NCI-H1417 treated with DMSO at 0.1 percent for 48 hours (cell line): ENCODE results near the gene GRIA4.
"Not testable (repeated sequence)": the region's sequence is repeated elsewhere in the genome, so short reads cannot be mapped to it uniquely, and the experiment has no call there.

Experiments used
- DNase-seq: peaks from one replicate; lab custom pipeline; 2025; lab: John Stamatoyannopoulos, UW

Gene GRIA4

DNA sequence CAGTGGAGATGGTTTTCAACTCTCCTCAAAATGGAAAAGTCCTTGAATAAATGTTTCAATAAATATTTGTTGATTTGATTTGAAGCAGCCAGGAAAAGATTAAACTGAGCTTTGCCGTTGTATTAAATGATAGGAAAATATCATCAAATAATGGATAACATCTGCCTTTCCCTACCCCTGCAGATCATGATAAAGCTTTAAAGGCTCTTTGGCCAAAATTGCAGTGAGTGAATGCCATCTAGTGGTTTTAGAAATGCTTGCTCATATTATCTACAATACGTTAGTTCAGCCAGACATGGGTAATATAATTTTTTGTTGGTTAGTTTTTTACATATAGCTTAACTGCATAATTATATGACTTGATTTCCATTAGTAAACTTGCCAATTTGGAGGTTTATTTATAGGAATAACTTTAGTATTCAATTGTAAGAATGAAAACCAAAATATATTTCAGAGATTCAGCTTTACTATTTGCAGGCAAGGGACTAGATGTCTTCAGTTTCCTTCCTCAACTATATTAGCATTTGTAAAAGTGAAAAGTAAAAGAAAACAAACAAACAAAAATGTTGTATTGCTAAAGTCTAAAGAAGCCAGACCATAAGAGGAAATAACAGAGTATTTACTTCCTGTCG, 253.0 kb downstream of the GRIA4 start:
- DNase-seq = peak; percentile 37

DNA sequence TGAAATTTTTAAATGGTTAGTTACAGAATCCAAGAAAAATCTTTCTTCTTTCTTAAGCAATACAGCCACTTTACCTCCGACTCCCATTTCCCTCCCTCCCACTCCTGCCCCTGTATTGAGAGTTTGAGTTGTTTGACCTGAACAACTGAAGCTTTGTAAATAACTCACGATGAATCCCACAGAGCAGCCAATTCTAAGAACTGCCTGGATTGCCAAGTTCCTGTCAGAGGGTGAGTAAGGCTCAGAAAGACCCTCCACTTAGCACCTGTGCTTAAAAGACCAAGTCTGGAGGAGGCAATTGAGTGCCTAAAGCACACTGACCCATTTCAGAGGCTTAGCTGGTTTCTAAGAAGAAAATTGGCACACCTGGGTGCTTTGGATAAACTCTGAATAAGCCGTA, 253.7 kb downstream of the GRIA4 start:
- DNase-seq = no peak

DNA sequence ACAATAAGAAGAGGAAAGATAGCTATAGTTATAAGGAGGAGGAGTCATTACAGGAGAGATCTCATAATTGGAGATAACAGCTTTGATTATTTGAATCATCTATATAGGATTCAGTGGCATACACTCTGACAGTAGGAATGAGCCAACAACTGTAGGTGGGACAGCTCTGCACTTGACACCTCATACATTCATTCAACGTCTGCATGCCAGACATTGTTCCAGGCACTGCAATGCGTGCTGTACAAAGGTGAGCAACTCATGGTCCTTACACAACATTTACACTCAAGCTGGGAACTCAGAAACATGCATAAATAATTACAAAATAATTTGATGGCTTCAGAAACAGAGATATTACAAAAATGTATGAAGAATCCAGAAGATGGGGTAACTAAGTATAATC, 257.9 kb downstream of the GRIA4 start:
- DNase-seq = no peak

DNA sequence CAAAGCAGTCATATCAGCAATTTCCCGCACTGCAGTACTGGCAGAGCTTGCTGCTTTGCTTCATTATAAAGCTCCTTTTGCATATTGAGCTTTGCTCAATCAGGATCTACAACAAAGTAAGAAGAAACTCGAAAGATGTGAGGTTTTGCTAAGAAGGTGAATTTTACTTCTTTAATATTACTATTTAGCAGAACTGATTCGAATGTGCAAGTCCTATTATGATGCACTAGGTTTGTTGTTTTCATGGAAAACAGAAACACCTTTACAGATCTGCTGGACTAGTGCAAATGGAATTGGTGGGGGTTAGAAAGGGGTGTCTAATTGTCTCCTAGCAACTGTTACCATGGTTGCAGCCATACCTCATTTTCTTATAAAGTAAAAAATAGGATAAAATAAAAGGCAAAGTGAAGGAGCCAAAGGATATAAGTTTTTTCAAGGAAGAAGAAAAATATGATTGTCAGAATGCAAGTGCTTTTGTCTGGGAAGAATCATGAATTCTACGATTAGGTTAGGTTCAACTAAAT, 259.0 kb downstream of the GRIA4 start:
- no peak for DNase-seq

DNA sequence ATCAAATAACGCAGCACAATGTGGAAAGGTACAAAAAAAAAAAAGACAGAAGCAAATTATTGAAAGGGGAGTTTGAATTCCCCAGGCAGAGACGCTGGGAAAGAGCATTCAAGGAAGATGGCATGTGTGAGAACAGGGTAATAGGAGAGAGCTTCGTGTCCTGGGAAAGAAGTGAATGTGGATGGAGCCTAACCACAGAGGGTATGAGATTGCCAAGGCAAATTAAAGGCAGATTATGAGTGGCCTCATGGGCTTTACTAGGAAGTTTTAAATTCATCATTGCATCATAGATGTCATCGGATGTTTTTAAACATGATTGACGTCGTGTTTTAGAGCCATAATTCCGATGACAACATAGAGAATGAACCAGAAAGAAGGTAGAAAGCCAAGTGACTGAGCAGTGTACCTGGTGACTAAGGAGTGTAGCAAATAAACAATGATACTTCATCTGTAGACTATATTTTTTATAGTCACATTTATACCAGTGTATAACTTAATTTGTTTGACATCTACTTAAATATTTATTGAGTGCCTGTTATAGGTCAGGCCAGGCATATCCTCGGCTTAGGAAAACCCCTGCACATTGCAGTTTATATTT, 260.7 kb downstream of the GRIA4 start:
- DNase-seq = no peak

DNA sequence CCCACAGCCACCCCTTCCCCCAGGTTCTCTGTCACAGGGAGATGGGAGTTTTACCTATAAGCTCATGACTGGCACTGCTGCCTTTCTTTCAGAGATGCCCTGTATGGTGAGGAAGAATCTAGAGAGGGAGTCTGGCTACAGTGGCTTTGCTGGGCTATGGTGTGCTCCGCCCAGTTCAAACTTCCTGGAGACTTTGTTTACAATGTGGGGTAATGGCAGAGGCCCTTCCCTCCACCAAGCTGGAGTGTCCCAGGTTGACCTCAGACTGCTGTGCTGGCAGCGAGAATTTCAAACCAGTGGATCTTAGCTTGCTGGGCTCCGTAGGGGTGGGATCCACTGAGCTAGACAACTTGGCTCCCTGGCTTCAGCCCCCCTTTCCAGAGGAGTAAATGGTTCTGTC, 268.6 kb downstream of the GRIA4 start:
- no peak for DNase-seq

DNA sequence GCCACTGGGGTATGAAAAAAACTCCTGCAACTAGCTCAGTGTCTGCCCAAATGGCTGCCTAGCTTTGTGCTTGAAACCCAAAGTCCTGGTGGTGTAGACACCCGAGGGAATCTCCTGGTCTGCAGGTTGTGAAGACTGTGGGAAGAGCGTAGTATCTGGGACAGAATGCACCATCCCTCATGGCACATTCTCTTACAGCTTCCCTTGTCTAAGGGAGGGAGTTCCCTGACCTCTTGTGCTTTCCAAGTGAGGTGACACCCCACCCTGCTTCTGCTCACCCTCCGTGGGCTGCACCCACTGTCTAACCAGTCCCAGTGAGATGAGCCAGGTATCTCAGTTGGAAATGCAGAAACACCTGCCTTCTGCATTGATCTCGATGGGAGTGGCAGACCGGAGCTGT, 269.1 kb downstream of the GRIA4 start:
- not testable (repeated sequence) for DNase-seq

DNA sequence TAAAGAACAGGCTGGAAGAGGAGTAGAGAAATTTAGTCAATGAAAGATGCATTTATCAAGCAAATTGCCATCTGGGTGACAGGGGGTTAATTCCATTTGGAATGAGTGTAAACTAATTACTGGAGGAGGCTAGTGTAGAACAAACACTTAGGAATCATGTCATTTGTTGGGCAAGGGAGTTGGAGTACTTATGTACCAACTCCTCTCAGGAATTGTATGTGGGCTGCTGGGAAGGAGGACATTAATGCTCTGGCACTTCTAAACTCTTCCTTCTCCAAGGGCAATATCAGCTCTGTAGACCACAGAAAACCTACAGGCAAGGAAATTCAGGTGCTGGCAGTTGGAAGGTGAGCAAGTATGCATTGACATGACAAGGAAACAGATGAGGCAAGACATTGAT, 271.2 kb downstream of the GRIA4 start:
- DNase-seq = no peak

DNA sequence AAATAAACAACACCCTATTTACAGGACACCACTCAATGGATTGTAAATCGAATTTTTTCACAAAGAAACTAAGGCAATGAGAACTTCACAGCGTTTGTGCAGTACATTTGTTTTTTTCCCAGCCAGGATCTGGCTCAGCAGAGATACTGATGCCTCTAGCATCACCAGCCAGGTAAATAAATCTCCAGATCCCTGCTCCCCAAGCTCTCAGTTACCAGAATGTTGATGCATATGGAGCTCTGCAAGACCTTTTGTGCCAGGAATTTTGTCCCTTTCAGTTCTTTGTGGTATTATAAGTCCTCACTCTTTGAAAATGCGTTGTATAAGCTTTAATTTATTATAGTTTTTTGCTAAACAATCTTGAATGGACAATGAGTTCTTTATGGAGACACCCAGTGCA, 274.6 kb downstream of the GRIA4 start:
- DNase-seq = no peak

DNA sequence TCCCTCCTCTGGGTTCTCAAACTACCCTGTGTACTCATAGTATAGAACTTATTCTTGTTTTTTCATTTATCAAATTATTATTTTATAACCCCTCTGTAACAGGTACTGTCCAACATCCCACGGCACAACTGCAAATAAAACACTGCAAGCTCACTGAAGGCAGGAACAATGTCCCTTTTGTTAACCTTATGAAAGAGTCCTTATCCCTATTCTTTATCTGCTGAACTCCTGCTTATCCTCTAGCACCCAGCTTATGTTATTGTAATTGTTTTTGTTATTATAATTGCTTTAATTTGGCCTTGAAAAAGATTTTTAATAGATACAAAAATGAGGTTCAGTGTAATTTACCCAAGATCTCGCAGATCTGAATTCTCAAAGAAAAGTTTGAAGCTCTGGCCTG, 281.8 kb downstream of the GRIA4 start:
- DNase-seq = no peak

DNA sequence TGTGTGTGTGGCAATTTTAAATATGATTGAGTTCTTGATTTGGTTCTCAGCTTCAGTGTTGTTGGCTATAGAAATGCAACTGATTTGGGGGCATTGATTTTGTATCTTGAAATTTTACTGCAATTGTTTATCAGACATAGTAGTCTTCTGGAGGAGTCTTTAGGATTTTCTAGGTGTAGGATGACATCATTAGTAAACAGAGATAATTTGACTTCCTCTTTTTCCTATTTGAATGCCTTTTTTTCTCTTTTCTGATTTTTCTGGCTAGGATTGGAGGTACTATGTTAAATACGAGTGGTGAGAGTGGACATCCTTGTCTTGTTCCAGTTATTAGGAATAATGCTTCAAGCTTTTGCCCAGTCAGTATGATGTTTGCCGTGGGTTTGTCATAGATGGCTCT, 287.3 kb downstream of the GRIA4 start:
- no peak for DNase-seq

DNA sequence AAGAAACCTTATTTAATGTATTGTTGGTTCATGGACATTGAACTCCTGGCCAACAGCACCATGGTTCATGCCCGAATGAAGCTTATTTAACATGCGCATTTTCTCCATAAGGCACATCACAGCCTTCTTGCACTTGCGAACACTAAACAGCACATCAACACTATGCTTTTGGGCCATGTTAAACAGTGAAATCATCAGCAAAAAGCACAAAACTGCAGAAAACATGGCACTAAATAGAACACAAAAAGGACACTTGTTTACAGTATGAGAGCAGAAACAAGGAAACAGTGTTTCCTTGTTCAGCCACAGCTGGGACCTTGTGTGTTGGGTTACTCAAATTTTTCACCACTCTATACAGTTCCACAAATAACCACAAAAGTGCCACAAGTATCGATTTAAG, 289.9 kb downstream of the GRIA4 start:
- no peak for DNase-seq

DNA sequence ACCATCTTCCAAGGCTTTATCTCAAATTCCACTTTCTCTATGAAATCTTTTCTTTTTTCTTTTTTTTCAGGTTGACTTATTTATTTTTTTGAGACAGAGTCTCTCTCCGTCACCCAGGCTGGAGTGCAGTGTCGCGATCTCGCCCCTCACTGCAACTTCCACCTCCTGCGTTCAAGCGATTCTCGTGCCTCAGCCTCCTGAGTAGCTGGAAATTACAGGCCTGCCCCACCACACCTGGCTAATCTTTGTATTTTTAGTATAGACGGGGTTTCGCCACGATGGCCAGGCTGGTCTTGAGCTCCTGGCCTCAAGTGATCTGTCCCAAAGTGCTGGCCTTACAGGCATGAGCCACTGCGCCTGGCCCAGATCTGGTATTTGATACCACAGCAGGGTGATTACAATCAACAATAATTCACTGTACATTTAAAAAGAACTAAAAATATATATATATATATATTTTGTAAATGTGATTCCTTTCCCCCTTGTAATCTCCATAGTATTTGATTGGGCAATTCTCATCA, 290.7 kb downstream of the GRIA4 start:
- no peak for DNase-seq

DNA sequence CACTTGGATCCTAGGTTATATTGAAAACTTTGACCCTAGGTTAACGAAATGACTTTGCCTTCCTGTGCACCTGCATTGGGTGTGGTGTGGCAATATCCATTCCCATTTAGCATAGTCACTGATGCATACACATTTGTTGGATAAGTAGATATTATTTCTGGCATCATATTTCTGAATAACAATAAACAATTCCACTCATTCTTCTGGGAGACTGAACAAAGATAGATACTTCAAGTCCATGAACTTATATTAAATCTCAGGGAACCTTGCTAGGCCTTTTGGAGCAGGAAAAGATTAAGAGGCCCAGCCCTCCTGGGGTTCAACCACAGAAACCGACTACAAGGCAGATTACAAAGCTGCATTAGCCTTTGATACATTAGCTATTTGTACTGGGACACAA, 293.2 kb downstream of the GRIA4 start:
- no peak for DNase-seq

DNA sequence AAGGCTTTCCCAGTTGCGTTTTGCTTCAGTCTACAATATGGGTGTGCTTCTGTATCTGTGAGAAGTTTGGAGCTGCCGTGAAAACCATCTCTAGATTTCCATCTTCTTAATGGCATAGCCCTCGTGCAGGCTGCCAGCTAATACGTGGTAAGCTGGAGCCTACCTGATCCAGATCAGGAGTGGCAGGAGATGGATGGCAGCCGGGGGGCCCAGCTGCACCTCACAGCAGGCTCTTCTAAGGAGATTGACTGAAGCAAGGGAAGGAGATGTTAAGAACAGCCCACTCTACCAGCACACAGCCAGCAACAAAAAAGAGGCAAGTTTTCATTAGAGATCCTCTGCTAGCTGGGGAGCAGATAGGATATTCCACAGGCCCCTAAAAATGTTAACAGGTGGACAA, 296.6 kb downstream of the GRIA4 start:
- DNase-seq = no peak

DNA sequence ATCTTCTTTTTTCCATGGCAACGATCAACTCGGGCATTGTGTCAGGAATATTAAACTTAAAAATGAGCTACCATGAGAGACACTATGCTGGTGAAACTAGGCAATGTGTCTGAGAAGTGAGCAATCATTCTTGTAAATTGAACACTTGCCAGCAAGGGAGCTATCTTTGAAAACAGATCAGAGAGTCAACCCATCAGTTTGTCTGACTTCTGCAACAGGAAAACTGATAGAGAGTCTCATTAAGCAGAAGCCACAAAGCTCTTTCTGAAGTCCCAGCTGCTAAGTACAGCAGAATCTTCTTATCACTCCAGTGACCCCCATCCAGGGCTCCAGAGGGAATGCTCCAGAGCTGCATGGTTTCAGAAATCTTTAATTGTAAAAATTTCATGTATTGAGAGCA, 297.4 kb downstream of the GRIA4 start:
- no peak for DNase-seq

DNA sequence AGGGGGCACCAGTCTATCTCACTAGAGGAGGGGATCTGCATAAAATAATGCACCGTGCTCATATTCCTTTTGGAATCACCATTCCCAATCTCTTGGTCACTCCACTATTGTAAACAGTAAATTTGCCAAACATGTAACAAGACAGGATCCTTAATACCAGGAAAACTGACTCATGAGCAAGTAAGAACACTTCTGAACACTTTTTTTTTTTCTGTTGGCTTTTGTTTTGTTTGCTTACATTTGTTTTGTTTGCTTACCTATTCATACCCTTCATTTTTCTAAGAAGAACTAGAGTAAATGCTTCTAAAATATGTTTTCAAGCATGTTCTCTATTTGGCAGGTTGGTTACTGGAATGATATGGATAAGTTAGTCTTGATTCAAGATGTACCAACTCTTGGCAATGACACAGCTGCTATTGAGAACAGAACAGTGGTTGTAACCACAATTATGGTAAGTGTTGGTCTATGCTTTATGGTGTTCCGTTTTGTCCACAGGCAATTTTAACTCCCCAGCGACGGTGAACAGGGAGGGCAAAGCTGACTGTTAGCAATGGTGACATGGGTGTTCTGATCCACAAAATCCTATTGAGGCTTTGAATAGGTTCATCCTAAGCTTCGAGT, 300.3 kb downstream of the GRIA4 start:
- no peak for DNase-seq

DNA sequence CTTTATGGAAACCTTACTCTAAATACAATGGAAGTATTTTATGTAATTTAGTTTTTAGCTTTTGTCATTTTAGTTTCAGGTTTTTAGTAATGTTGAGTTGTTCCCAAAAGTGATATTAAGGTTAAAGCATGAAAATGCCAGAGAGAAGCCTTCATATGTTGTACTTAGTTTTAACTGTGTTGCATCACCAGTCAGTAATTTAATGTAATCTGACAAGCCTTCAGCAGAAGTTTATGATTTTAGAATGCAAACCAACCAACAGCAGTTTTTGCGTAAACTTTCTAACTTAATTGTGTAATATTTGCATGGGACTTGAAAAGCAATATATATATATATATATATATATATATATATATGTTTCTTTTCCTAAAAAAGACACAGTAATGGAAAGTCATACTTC, 301.6 kb downstream of the GRIA4 start:
- no peak for DNase-seq

DNA sequence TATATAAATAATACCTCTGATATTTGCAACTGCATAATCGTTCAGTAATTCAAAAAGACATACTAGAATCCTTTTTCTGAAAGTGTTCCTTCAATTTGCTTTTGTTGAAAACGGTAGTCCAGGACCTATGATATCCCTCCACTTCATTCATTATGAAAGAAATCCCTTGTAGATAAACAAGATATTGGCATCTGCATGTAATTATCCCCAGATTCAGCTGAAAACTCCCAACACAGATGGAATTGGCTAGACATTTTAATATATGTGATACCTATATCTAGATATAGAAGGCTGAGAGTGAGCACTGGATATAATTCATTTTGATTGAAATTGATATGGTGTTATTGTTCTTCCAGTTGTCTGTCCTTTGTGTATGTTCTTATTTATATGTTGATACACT, 302.8 kb downstream of the GRIA4 start:
- no peak for DNase-seq

DNA sequence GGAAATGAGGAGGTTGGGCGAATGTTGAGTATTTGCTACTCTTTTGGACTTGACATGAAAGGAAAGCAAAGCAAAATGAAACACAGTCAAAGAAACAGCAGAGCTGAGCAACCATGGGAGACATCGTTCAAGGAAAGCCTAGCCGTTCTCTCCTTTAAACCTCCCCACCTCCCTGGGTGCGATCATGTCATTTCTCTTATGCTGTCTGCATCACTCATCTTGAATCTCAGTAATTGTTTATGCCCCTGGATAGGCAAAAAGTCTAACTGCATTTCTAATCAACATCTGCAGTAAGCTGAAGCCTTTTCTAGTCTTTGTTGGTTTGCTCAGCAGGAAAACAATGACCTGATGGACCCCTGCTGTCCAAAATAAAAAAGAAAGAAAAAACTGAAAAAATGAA, 305.1 kb downstream of the GRIA4 start:
- DNase-seq = no peak

DNA sequence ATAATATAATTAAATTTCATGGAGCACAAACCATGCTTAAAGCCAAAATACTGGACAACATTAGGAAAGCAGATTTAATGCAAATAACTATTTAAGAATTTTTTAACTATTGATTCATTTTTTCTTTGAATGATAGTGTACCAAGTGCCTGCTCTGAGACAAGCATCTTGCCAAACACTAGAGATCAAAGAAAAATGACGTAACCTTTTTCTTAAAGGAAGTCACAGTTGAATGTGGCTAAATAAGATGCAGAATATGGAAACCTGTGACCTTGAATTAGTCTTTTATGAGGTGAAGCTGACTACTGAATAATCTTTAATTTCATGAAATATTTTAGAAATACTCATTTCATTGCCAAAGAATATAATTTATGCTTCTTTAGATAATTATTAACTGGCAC, 308.2 kb downstream of the GRIA4 start:
- no peak for DNase-seq

DNA sequence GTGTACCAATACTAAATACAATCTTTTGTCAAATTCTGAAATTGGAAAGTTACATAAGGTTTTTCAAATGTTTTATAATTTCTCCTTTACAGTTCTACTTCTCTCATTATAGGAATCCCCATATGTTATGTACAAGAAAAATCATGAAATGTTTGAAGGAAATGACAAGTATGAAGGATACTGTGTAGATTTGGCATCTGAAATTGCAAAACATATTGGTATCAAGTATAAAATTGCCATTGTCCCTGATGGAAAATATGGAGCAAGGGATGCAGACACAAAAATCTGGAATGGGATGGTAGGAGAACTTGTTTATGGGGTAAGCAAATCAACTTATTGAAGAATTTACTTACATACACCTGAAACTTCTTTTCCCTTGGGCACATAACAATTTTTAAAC, 308.7 kb downstream of the GRIA4 start:
- no peak for DNase-seq

DNA sequence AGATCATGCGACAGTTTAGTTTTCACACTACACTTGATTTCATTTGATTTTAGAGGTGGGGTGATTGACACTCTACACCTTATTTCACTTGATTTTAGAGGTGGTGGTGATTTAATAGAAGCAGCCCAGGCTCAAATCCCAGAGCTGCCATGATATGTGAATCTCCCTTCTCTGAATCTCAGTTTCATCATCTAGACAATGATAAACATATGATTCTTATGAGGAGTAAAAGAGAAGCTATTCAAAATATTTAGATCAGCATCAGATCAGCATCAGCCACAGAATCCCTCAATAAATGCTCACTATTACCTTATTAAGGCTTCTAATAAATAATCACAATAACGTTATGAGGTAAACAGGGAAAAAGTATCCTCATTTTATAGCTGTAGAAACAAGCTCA, 313.4 kb downstream of the GRIA4 start:
- no peak for DNase-seq

DNA sequence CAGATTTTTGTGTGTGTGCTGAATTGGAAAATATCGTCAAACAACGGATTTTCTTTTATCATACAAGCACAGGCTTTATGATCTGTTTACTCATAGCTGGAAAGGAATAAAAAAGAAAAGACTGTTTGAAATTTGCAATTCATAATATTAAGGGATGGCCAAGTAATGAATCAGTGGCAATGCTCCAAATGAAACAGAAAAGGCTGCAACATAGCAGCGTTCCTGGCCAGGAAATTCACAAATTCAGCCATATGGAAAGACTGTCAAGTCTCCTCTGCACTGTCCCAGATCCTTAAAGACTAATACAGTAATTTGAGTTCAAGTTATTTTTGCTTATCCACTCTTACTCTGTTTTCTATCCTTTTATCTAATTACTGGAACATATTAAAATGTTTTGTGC, 313.9 kb downstream of the GRIA4 start:
- no peak for DNase-seq
